Rectal smooth muscle tissue (tissue), 1 donor: ENCODE measurements around the gene SYT7.

Experiments used
- H3K27ac ChIP-seq: one replicate; pipeline ENCODE4 v1.7.0; 2013; ENCODE audit warnings: low read depth, low read length, inconsistent platforms
- H3K27me3 ChIP-seq: one replicate; pipeline ENCODE4 v1.7.0; 2013; ENCODE audit warnings: low read length; ENCODE audit not compliant: control insufficient read depth, insufficient read depth
- H3K36me3 ChIP-seq: one replicate; pipeline ENCODE4 v1.7.0; 2013; ENCODE audit warnings: low read length; ENCODE audit not compliant: control insufficient read depth, insufficient read depth
- H3K4me1 ChIP-seq: one replicate; pipeline ENCODE4 v1.7.0; 2013; ENCODE audit warnings: low read length; ENCODE audit not compliant: control insufficient read depth, insufficient read depth
- H3K4me3 ChIP-seq: one replicate; pipeline ENCODE4 v1.7.0; 2013; ENCODE audit warnings: low read length
- H3K9ac ChIP-seq: one replicate; pipeline ENCODE4 v1.7.0; 2013; ENCODE audit warnings: low read length

Gene SYT7

DNA sequence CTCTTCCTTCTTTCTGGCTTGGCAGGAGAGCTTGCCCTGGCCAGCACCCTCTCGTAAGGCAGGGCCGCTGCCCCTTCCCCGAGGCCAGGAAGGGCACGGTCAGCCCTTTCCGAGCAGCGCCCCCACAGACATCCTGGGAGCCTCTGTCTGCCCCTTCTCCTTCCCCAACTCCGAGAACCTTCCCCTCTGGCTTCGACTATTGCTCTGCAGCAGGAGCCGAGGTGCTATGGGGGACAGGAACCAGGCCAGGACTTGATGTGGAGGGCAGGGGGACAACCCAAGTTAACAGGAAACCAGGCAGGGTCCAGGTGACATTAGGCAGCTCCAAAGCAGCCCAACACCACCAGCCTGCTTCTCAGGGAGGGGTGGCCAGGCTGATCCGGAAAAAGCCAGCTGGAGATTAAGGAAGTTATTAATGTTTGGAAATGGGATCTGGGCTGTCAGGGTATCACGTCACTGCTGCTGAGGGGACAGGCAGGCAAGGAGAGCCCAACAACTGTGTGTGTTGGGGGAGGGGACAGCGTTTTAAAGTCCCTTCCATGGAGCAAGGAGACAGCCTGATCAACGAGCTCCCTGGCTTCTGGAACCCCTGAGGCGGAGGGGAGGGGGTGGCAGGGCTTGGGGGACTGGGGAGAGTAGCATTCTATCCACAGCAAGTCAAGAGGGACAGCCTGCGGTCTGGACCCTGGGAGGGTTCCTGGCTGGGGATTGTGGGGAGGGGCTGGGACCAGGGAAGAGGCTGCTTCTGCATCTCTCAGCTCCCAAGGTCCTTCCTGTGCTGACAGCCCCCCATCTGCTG is 27.3 kb downstream of the SYT7 start:
- Histone ChIP-seq H3K4me1 (no peaks in the 10 kb centered on the region), H3K27ac (no peak overlapping the region), H3K9ac (no peak overlapping the region), H3K4me3 (no peak overlapping the region), H3K27me3 (peaks cover 38% of the 10 kb centered on the region), H3K36me3 (no peaks in the 10 kb centered on the region)

DNA sequence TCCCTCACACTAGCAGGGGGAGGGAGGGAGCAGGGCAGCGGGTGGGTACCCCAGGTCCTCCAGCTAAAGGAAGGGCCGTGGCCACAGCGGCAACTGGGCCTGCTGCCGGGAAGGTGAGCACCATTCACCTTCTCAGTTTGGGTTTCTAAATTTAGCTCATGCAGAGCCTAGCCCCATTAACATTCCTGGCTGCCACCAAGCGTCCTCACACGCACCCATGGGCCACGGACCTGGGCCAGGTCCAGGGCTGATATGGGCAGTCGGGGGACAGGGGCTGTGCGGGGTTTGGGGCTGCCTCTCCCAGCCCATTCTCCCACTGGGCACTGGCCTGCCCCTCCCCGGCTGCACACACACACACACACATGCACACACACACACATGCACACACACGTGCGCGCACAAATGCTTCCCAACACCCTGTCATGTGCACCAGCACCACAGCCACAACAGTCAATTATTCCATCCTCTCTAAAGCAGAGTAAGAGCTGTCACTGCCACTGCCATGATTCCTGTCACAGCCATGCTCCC is 28.7 kb downstream of the SYT7 start:
- H3K27me3 ChIP-seq = peaks cover 34% of the 10 kb centered on the region
- H3K27ac ChIP-seq = no peak overlapping the region
- H3K4me3 ChIP-seq = no peak overlapping the region
- no peak overlapping the region for H3K9ac ChIP-seq
- H3K4me1 ChIP-seq = no peaks in the 10 kb centered on the region
- no peaks in the 10 kb centered on the region for H3K36me3 ChIP-seq

DNA sequence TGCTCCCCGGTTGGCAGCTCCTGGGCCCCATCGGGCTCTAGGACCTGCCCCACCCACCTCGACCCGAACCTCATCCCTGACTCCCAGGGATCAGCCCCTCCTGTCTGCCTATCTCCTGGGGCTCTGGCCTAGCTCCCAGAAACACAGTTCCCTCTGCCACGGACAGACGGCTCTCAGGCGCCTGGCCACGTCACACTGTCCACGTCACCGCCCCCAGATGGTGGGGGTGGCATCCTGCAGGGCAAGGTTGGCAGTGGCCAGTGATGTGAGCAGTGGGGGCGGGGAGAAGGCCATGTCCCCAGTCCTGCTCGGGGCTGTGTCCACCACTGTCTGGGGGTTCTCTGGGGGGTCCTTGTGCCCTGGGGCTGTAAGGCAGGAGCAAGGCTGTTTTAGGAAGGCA is 29.2 kb downstream of the SYT7 start:
- Histone ChIP-seq H3K27ac (no peak overlapping the region), H3K9ac (no peak overlapping the region), H3K36me3 (no peaks in the 10 kb centered on the region), H3K4me1 (no peaks in the 10 kb centered on the region), H3K27me3 (peaks cover 32% of the 10 kb centered on the region), H3K4me3 (no peak overlapping the region)

DNA sequence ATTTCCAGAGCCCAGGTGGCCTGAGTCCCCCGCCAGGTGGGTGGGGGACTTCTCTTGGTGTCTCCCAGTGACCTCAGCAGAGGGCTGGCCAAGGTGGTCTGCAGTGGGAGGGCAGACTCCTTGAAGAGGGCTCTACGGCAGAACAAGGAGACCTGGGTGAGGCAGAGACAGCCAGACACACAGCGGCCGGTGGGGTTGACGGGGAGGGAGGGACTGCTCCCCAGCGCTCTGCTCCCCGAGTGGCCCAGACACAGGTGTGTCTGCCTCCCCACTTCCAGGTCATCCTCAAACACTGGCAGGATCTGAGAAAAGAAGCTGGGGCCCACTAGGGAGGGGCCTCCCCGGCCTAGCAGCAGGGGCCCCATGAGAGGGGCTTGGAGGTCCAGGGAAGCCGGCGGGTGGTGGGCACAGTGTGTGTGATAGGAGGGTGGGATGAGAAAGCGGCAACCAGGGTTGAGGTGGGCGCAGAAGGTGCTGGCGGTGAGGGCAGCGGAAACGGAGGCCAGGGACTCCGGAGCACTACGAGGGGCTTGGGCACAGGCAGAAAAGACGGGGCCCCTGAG is 30.1 kb downstream of the SYT7 start:
- peaks cover 23% of the 10 kb centered on the region for H3K27me3 ChIP-seq
- no peaks in the 10 kb centered on the region for H3K36me3 ChIP-seq
- H3K27ac ChIP-seq = no peak overlapping the region
- no peak overlapping the region for H3K4me3 ChIP-seq
- no peaks in the 10 kb centered on the region for H3K4me1 ChIP-seq
- H3K9ac ChIP-seq = no peak overlapping the region

DNA sequence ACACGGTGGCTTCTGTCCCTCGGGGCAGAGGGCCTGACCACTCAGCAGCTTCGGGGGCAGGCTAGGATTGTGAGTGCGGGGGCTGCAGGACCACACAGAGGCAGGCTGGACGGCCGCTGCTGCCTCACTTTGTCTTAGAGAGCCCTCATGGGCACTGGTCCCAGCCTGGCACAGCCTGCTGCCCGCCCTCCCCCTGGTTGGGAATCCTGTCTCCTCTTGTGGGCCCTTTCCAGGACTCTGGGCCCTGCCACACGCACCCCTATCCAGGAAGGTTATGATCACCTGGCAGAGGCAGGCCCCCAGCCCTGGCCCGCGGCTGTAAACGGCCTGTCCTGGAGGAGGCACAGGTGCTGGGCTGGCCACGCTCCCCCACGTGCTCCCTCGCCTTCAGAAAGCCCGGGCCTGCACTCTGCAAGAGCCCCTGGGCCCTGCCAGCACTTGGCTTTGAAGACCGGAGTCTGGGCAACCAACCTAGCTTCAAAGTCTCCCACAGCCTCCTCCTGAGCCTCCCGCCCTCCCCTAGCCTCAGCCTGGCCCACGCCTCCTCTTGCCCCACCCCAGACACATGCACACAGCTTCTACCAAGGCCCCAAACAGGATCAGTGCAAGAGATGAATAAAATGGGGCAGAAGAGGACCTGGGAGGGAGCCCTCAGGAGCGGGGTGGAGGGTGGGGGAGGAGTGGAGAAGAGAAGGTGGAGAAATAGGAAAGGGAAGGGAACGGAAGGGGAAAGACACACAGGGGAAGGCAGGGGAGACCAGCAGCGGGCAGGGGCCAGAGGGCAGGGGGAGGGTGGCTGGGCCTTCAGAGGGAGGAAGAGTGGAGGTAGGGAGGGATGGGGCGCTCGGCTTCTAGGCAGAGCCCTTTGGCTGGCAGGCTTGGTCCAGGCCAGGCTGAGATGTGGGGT is 31.0 kb downstream of the SYT7 start:
- H3K9ac ChIP-seq = no peak overlapping the region
- H3K27me3 ChIP-seq = peaks cover 20% of the 10 kb centered on the region
- H3K27ac ChIP-seq = no peak overlapping the region

DNA sequence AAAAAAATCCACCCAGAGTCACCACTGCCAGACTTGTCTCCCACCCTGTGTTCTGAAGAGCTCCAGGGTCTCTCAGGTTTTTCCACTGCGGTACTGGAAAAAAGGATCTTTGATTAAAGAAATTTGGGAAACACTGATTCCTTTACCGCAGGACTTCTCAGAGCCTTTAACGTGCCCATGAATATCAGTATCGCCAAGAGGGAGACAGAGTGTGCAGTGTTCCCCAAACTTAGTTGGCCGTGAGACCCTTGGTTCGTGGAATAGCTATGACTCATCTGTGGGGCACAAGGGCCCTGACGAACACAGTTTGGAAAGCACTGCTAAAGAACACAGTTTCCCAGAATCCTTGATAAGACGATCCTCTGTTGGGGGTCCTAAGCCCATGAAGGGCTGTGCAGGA is 31.7 kb downstream of the SYT7 start:
- H3K27me3 ChIP-seq = peaks cover 13% of the 10 kb centered on the region
- no peak overlapping the region for H3K9ac ChIP-seq
- no peak overlapping the region for H3K4me3 ChIP-seq
- no peaks in the 10 kb centered on the region for H3K4me1 ChIP-seq
- H3K27ac ChIP-seq = no peak overlapping the region
- no peaks in the 10 kb centered on the region for H3K36me3 ChIP-seq

More for the DNA sequence above, 31.0 kb downstream of the SYT7 start:
- Histone ChIP-seq H3K36me3 (no peaks in the 10 kb centered on the region), H3K4me3 (no peak overlapping the region), H3K4me1 (no peaks in the 10 kb centered on the region)

DNA sequence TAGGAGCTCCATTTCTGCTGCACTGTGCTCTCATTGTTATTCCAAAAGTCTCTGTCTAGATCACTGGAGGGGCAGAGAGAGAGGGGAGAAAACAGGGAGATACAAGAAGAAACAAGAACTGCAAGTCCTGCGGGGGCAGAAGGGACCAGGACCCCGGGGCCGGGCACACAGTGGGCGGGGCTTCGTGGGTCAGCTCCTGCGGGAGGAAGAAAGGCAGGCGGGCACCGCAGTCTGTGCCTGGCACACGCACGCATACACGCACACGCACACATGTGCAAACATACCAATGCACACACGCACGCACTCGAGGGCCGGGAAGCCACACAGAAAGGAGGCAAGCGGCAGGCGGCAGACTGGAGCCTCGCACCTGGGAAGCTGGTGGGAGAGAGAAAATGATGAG is 33.6 kb downstream of the SYT7 start:
- Histone ChIP-seq H3K4me3 (no peak overlapping the region), H3K36me3 (no peaks in the 10 kb centered on the region), H3K27ac (no peak overlapping the region), H3K9ac (no peak overlapping the region), H3K4me1 (no peaks in the 10 kb centered on the region), H3K27me3 (peaks cover 3% of the 10 kb centered on the region)

DNA sequence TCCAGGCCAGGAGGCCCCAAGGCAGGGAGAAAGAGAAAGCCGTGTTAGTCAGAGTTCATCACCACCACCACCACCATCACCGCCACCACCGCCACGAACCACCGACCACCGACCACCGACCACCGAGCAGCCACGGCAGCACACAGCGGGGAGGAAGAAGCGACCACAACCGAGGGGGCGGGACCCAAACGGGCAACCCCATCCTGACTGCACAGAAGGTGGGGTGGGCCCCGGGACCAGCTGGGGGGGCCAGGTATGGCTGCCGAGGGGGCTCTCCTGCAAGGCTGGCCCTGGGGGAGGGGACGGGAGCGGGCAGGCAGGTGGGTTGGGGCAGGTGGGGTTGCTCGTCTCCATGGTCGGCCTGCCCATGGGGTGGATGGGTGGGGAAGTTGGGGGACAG is 34.2 kb downstream of the SYT7 start:
- H3K27me3 ChIP-seq = peaks cover 3% of the 10 kb centered on the region
- H3K4me3 ChIP-seq = no peak overlapping the region
- no peaks in the 10 kb centered on the region for H3K36me3 ChIP-seq
- H3K9ac ChIP-seq = no peak overlapping the region
- H3K4me1 ChIP-seq = no peaks in the 10 kb centered on the region
- H3K27ac ChIP-seq = no peak overlapping the region

DNA sequence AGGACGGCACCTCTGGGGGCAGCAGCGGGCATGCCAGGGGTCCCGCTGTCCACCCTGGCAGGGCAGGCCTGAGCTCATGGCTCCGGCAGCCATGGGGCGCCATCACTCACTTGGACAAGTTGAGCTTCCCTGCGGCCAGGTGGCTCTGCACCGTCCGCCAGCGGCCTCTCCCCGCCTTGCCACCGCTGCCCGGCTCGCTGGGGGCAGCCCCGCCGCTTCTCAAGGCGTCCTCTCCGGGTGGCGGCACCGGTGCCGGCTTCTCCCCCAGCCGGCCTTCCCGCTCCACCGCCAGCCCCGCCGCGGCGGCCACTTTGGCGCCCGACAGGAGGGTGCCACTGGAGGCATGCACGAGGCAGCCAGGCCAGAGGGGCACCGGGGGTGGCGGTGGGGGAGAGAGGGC is 35.0 kb downstream of the SYT7 start:
- H3K4me1 ChIP-seq = no peaks in the 10 kb centered on the region
- no peak overlapping the region for H3K27ac ChIP-seq
- H3K4me3 ChIP-seq = no peak overlapping the region
- no peaks in the 10 kb centered on the region for H3K36me3 ChIP-seq
- no peak overlapping the region for H3K9ac ChIP-seq
- peaks cover 3% of the 10 kb centered on the region for H3K27me3 ChIP-seq

DNA sequence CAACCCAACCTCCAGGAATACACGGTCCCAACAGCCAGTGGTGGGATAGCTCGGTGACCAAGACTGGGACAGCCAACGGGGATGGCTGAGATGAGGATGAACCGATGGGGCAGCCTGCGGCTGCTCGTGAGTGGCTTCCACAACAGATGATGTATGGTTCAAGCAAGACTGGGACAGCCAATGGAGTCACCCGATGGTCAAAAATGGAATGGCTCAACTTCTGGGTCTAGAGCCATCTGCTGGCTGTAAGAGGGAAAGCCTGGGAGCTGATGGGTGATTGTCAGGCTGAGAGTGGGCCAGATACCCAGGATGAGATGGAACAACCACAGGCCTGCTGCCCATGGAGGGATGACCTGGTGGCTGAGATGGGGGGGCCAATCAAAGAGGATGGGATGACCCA is 35.5 kb downstream of the SYT7 start:
- Histone ChIP-seq H3K27ac (no peak overlapping the region), H3K9ac (no peak overlapping the region), H3K36me3 (no peaks in the 10 kb centered on the region), H3K4me1 (no peaks in the 10 kb centered on the region), H3K4me3 (no peak overlapping the region), H3K27me3 (peaks cover 3% of the 10 kb centered on the region)

DNA sequence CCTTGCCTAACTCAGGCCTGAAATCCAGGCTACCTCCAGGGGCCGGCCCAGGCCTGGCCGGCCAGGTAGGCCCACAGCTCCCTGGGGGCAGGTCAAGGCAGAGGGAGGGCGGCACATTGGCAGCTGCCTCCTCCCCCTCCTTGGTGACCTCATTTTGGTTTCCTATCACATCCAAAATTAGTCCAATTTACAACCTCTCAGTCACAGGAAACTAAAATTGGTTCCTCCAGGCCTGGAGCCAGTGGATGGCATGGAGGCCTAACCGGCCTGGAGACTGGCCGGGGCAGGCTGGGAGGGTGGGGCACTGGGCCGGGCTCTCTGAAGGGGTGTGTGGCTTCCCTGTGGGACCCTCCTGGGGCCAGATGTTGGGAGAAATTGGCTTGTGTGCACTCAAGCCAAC is 36.4 kb downstream of the SYT7 start:
- Histone ChIP-seq H3K9ac (no peak overlapping the region), H3K27ac (no peak overlapping the region), H3K4me3 (no peak overlapping the region), H3K4me1 (no peaks in the 10 kb centered on the region), H3K36me3 (no peaks in the 10 kb centered on the region), H3K27me3 (peaks cover 5% of the 10 kb centered on the region)

DNA sequence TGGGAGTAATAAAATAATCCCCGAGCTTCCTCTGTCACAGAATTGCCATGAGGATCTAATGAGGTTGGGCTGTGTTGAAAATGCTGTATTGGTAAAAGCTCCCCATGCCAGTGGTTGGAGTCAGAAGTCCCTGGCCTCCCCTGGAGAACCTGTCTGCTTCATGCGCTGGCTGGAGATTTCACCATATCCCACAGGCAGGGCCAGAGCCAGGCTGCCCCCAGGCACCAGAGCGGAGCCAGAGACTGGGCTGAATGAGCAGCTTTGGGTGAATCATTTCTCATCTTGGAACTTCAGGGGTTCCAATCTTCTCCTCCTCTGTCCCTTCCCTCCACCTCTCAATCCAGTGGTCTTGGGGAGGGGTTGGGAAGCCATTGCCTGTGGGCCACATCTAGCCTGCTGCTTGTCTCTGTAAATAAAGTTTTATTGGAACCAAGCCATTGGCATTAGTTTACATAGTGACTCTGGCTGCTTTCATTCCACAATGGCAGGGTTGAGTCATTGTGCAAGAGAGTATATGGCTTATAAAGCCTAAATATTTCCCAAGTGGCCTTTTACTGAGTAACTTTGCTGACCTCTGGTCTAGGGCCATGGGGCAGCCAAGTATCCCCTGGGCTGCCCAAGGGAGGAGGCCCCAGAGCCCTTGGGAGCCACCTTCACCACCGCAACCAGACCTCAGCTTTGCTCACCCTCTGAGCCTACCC is 37.1 kb downstream of the SYT7 start:
- Histone ChIP-seq H3K27me3 (peaks cover 6% of the 10 kb centered on the region), H3K9ac (no peak overlapping the region), H3K27ac (no peak overlapping the region), H3K4me3 (no peak overlapping the region), H3K36me3 (no peaks in the 10 kb centered on the region), H3K4me1 (no peaks in the 10 kb centered on the region)
